Measurements from ENCODE around the gene CNTD1.
"Not testable (repeated sequence)": the region's sequence is repeated elsewhere in the genome, so short reads cannot be mapped to it uniquely, and the experiment has no call there.

Gene CNTD1

DNA sequence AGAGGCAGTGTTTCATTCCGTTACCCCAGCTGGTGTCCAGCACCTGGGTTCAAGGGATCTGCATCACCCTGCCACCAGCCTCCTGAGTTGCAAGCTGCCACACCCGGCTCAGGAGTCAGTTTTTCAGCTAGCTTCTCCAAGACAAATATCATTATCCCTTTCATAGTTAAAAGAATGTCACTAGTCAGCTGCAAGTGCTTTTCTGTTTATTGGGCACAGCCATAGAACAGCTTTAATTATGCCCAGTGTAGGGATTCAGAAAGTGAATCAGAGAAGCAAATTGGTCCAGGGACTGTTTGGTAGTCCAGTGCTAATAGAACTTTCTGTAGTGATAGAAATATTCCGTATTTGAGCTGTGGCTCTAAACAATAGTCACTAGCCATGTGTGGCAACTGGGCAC lies 49.4 kb downstream of the CNTD1 start:
- DNase-seq = no peak

GRCh38 chr17:42849031-42849430 lies 50.4 kb downstream of the CNTD1 start:
- DNase-seq = no peak

GRCh38 chr17:42849451-42850181 lies 51.0 kb downstream of the CNTD1 start:
- DNase-seq = no peak

GRCh38 chr17:42850954-42851353 lies 52.3 kb downstream of the CNTD1 start, which contains the start of gene AOC3:
TSS of gene AOC3 (plus strand) at chr17:42851199. CDS start at chr17:42851344, 145 bp downstream.
- no peak for DNase-seq

- not testable (repeated sequence) for DNase-seq
Observed at GRCh38 chr17:42851371-42852240, 52.9 kb downstream of the CNTD1 start.

GRCh38 chr17:42852351-42852750 lies 53.7 kb downstream of the CNTD1 start:
- DNase-seq = no peak

- DNase-seq = no peak
Observed at GRCh38 chr17:42853004-42853403, 54.3 kb downstream of the CNTD1 start.

DNA sequence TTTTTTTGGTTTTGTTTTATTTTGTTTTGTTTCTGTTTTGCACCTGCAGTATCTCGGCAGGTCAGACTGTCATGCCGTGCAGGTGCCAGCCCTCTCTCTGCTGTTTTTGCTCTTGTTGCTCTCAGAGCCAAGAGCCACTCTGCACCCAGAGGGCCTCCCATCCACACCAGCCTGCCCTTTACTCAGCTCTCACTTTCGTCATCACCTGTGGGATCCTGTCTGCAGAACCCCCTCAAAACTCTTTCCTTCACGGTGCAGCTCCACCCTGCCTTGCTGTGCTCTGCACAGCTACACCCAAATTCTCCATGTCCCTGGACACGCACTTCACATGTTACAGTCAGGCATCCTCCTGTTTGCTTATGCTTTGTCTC lies 54.9 kb downstream of the CNTD1 start:
- no peak for DNase-seq

- DNase-seq = no peak
Observed at GRCh38 chr17:42853968-42854790, 55.5 kb downstream of the CNTD1 start.

DNA sequence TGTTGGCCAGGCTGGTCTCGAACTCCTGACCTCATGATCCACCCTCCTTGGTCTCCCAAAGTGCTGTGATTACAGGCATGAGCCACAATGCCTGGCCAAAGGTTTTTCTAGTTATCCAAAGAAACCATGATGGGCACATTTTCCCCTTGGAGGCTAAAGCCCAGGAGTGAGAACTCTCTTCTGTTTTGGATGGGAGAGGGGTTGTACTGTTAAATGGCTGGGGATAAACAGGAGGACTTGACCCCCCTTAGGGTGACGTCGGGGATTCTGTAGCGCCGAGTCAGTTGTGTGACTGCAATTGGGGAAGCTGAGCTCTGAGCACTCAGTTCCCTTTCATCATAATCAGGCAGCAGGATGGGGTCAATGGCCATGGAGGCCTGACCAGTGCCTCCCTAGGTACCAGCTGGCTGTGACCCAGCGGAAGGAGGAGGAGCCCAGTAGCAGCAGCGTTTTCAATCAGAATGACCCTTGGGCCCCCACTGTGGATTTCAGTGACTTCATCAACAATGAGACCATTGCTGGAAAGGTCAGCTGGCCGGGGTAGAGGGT lies 56.5 kb downstream of the CNTD1 start:
- DNase-seq = no peak

DNA sequence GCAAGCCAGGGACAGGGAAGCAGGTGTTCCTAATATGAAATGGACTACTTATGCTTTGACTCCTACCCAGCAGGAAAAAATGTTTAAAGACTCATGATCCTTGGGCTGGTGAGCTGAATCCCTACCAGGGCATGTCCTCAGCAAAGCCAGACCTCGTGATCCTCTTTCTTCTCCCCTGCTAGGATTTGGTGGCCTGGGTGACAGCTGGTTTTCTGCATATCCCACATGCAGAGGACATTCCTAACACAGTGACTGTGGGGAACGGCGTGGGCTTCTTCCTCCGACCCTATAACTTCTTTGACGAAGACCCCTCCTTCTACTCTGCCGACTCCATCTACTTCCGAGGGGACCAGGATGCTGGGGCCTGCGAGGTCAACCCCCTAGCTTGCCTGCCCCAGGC lies 57.4 kb downstream of the CNTD1 start:
- not testable (repeated sequence) for DNase-seq

DNA sequence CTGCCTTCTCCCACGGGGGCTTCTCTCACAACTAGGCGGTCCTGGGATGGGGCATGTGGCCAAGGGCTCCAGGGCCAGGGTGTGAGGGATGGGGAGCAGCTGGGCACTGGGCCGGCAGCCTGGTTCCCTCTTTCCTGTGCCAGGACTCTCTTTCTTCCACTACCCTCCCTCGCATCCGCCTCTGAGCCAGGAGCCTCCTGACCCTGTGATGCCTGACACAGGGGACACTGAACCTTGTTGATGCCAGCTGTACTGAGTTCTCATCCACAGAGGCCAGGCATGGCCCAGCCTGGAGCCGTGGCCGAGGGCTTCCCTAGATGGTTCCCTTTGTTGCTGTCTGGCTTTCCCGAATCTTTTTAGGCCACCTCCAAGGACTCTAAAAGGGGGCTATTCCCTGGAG lies 57.9 kb downstream of the CNTD1 start:
- DNase-seq = not testable (repeated sequence)

DNA sequence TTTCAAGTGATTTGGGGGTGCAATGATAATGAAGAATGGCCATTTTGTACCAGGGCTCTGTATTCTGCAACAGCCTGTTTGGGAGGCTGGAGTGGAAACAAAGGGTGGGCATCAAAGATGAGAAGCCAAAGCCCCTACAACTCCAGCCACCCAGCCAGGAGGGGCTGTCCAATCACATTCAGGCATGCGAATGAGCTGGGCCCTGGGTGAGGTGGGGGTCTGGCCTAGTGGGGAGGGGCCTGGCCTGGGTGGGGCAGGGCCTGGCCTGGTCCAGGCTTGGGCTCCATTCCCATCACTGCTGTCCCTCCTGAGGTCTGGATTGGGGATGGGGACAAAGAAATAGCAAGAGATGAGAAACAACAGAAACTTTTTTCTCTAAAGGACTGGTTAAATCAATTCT lies 58.7 kb downstream of the CNTD1 start:
- no peak for DNase-seq
